ENCODE measurements around the gene SF3B4. TPM values are rescaled to one million over a fixed set of nuclear protein-coding genes. Genes with fewer than 3 reads are reported as not detected.
"Not testable (repeated sequence)": the region's sequence is repeated elsewhere in the genome, so short reads cannot be mapped to it uniquely, and the experiment has no call there.

The SF3B4 gene
- total RNA-seq, 1 experiment from 2014 or later: 103 TPM

GRCh38 chr1:149888247-149888998, 39.2 kb downstream of the SF3B4 start:
- BruUV-seq (replicated peaks): TSS peak; percentile 33
- Mint-ChIP-seq H3K4me1 (ENCODE audit: low read depth, unreplicated experiment) (no peaks in the 10 kb centered on the region), H3K27me3 (ENCODE audit: insufficient read depth, unreplicated experiment) (no peaks in the 10 kb centered on the region), H3K9me3 (ENCODE audit: unreplicated experiment) (no peaks in the 10 kb centered on the region), H3K36me3 (ENCODE audit: insufficient read depth, unreplicated experiment) (peaks cover 5% of the 10 kb centered on the region), H3K4me3 (ENCODE audit: unreplicated experiment) (no peak overlapping the region), H3K27ac (ENCODE audit: unreplicated experiment) (no peak overlapping the region)
- no peaks in the 10 kb centered on the region for H3K9me3 ChIP-seq
- DNase-seq: peak; percentile 87 to 91
- intact Hi-C loops (cut with micrococcal nuclease; ENCODE audit: unreplicated experiment): loop anchor here (1.0 kb wide), 4 partner anchors 40 to 299 kb away; no protein-coding TSS in a partner anchor
- no peaks in the 10 kb centered on the region for H3K36me3 ChIP-seq (ENCODE audit: control insufficient read depth, insufficient read depth, low read length)
- H3K27me3 ChIP-seq (replicated peaks; ENCODE audit: control insufficient read depth, insufficient read depth, low read length): no peaks in the 10 kb centered on the region
- peak overlapping the region; percentile 46 for H3K4me3 ChIP-seq (ENCODE audit: low read depth, low read length)
- H3K4me1 ChIP-seq: peaks cover 13% of the 10 kb centered on the region
- POLR2A ChIA-PET: interaction anchor here (0.5 to 4.1 kb wide), 16 partner anchors 11 to 299 kb away, joined by 3 to 30 read pairs (median 6); partner anchors contain the start of genes BOLA1, OTUD7B, SF3B4 and VPS45
- CTCF ChIA-PET: interaction anchor here (1.0 to 1.8 kb wide), 8 partner anchors 14 to 299 kb away, joined by 3 to 9 read pairs (median 4); no protein-coding TSS in a partner anchor
- peak; percentile 62 to 74 for TF ChIP-seq CTCF (IDR thresholded peaks at IDR 0.05; ENCODE audit: insufficient read depth in 1 of 2, low read depth in 1 of 2, low read length in 1 of 2, severe bottlenecking in 1 of 2, unreplicated experiment in 1 of 2)

GRCh38 chr1:149887456-149888246, 40.0 kb downstream of the SF3B4 start:
- H3K9me3 Mint-ChIP-seq (ENCODE audit: unreplicated experiment): no peaks in the 10 kb centered on the region
- intact Hi-C loops (cut with micrococcal nuclease; ENCODE audit: unreplicated experiment): loop anchor here (1.0 kb wide), 4 partner anchors 41 to 300 kb away; no protein-coding TSS in a partner anchor
- Histone ChIP-seq H3K4me3 (ENCODE audit: low read depth, low read length) (peak overlapping the region; percentile 57), H3K4me1 (peaks cover 13% of the 10 kb centered on the region), H3K36me3 (ENCODE audit: control insufficient read depth, insufficient read depth, low read length) (no peaks in the 10 kb centered on the region), H3K27me3 (replicated peaks; ENCODE audit: control insufficient read depth, insufficient read depth, low read length) (no peaks in the 10 kb centered on the region), H3K9me3 (no peaks in the 10 kb centered on the region)
- DNase-seq: peak; percentile 89 to 94
- BruUV-seq (replicated peaks): TSS peak; percentile 43
- H3K27me3 Mint-ChIP-seq (ENCODE audit: insufficient read depth, unreplicated experiment): no peaks in the 10 kb centered on the region
- H3K36me3 Mint-ChIP-seq (ENCODE audit: insufficient read depth, unreplicated experiment): peaks cover 5% of the 10 kb centered on the region
- peaks cover under 1% of the 10 kb centered on the region for H3K4me1 Mint-ChIP-seq (ENCODE audit: low read depth, unreplicated experiment)
- CTCF ChIA-PET: interaction anchor here (1.0 to 1.8 kb wide), 8 partner anchors 14 to 300 kb away, joined by 3 to 9 read pairs (median 4); no protein-coding TSS in a partner anchor
- POLR2A ChIA-PET: interaction anchor here (0.5 to 4.1 kb wide), 21 partner anchors 12 to 1624 kb away, joined by 3 to 30 read pairs (median 6); partner anchors contain the start of genes BOLA1, MTMR11, OTUD7B and SF3B4
- no peak overlapping the region for H3K27ac Mint-ChIP-seq (ENCODE audit: unreplicated experiment)
- no peak for TF ChIP-seq CTCF (IDR thresholded peaks at IDR 0.05; ENCODE audit: insufficient read depth in 1 of 2, low read depth in 1 of 2, low read length in 1 of 2, severe bottlenecking in 1 of 2, unreplicated experiment in 1 of 2)
- H3K4me3 Mint-ChIP-seq (ENCODE audit: unreplicated experiment): no peak overlapping the region

- H3K27ac Mint-ChIP-seq (ENCODE audit: unreplicated experiment); H3K9me3 Mint-ChIP-seq (ENCODE audit: unreplicated experiment); BruUV-seq (replicated peaks); DNase-seq; intact Hi-C loops (cut with micrococcal nuclease; ENCODE audit: unreplicated experiment); H3K9me3 ChIP-seq; H3K27me3 ChIP-seq (replicated peaks; ENCODE audit: control insufficient read depth, insufficient read depth, low read length); H3K36me3 ChIP-seq (ENCODE audit: control insufficient read depth, insufficient read depth, low read length); H3K4me3 Mint-ChIP-seq (ENCODE audit: unreplicated experiment); H3K27me3 Mint-ChIP-seq (ENCODE audit: insufficient read depth, unreplicated experiment); H3K4me1 Mint-ChIP-seq (ENCODE audit: low read depth, unreplicated experiment): not testable (repeated sequence)
- ChIA-PET CTCF (interaction anchor here (1.8 kb wide), 2 partner anchors 52 to 300 kb away, joined by 6 to 9 read pairs; no protein-coding TSS in a partner anchor), POLR2A (interaction anchor here (0.6 to 4.1 kb wide), 17 partner anchors 13 to 789 kb away, joined by 3 to 30 read pairs (median 7); partner anchors contain the start of genes BOLA1, MTMR11, OTUD7B and SF3B4)
- peaks cover 10% of the 10 kb centered on the region for H3K36me3 Mint-ChIP-seq (ENCODE audit: insufficient read depth, unreplicated experiment)
- H3K4me3 ChIP-seq (ENCODE audit: low read depth, low read length): peak overlapping the region; percentile 57
- H3K4me1 ChIP-seq: peaks cover 13% of the 10 kb centered on the region
These were observed 40.5 kb downstream of the SF3B4 start for GRCh38 chr1:149887196-149887455.
